NCI-H82 (cell line): ENCODE results near the gene CACNA1G.
A peak's percentile ranks its signal among the peaks of the same experiment; 100 is the strongest.

Source experiments
- DNase-seq: peaks from one replicate; lab custom pipeline; 2025; lab: John Stamatoyannopoulos, UW

Gene CACNA1G

GRCh38 chr17:50651661-50652060 is 91.1 kb downstream of the CACNA1G start:
- DNase-seq, result no peak

- no peak for DNase-seq
Observed at GRCh38 chr17:50653738-50654137, 93.2 kb downstream of the CACNA1G start.

- no peak for DNase-seq
Observed at GRCh38 chr17:50656509-50656908, 96.0 kb downstream of the CACNA1G start.

- no peak for DNase-seq
Observed at GRCh38 chr17:50657054-50657453, 96.5 kb downstream of the CACNA1G start.

- no peak for DNase-seq
Observed at GRCh38 chr17:50657627-50658026, 97.1 kb downstream of the CACNA1G start.

GRCh38 chr17:50658616-50659015 is 98.1 kb downstream of the CACNA1G start:
- DNase-seq, result no peak

GRCh38 chr17:50659179-50659578 is 98.7 kb downstream of the CACNA1G start:
- DNase-seq, result no peak

GRCh38 chr17:50660042-50660886 is 99.7 kb downstream of the CACNA1G start:
- DNase-seq, result no peak

GRCh38 chr17:50660887-50661345 is 100.4 kb downstream of the CACNA1G start:
- DNase-seq, result no peak

GRCh38 chr17:50661348-50661747 is 100.8 kb downstream of the CACNA1G start:
- DNase-seq, result no peak

- DNase-seq, result peak; percentile 54
Observed at GRCh38 chr17:50661795-50662391, 101.4 kb downstream of the CACNA1G start.

- no peak for DNase-seq
Observed at GRCh38 chr17:50662632-50663225, 102.2 kb downstream of the CACNA1G start.

GRCh38 chr17:50663812-50664374 is 103.4 kb downstream of the CACNA1G start:
- DNase-seq, result no peak

- no peak for DNase-seq
Observed at GRCh38 chr17:50664788-50665458, 104.4 kb downstream of the CACNA1G start.

- DNase-seq, result no peak
Observed at GRCh38 chr17:50665838-50666237, 105.3 kb downstream of the CACNA1G start.

- no peak for DNase-seq
Observed at GRCh38 chr17:50666316-50666715, 105.8 kb downstream of the CACNA1G start.

- no peak for DNase-seq
Observed at GRCh38 chr17:50667259-50668024, 106.9 kb downstream of the CACNA1G start.

GRCh38 chr17:50668025-50668837 is 107.7 kb downstream of the CACNA1G start:
- no peak for DNase-seq

GRCh38 chr17:50668838-50669581 is 108.5 kb downstream of the CACNA1G start:
- no peak for DNase-seq

GRCh38 chr17:50672071-50672470 is 111.6 kb downstream of the CACNA1G start:
- no peak for DNase-seq
